GM21576 (cell line): ENCODE data around the gene ELFN1.

Experiments used
- ATAC-seq: cut with Tn5 transposase; IDR thresholded peaks from one replicate; pipeline ENCODE4 v1.9.1; 2021; ENCODE audit warnings: mild to moderate bottlenecking, moderate library complexity; ENCODE audit not compliant: unreplicated experiment

ELFN1 gene

DNA sequence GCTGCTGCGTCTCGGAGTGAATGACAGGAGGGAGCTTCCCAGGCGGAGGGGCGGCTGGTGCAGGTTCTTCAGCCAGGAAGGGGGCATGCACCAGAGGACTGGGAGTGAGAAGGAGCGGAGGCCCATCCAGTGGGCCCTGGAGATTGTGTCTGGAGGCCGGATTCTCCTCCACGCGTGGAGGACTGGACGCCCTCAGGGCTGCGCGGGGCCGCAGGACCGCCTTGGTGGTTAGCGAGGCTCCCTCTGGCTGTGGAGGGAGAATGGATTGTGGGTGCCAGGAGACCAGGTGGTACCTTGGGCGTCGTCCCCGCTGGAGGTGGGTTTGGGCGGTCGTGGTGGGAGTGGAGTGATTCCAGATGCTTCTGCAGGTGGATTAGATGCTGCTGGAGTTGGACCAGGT, 68.9 kb downstream of the ELFN1 start:
- ATAC-seq, result no peak

DNA sequence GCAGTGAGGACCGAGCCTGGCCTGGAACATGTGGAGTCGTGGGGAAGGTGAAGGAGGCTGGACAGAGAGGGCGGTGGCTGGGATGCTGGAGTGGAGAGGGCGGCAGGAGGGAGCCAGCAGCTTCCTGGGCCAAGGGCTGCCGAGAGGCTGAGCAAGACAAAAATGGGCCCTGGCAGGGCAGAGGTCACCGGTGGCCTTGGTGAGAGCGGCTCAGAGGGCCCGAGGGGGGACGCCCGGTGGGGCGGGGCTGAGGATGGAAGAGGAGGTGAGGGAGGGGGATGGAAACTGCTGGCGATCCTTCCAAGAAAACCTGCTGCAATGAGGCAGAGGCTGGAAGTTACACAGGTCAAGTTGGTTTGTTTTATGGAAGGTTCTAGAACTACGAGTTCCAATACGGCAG, 69.5 kb downstream of the ELFN1 start:
- no peak for ATAC-seq

DNA sequence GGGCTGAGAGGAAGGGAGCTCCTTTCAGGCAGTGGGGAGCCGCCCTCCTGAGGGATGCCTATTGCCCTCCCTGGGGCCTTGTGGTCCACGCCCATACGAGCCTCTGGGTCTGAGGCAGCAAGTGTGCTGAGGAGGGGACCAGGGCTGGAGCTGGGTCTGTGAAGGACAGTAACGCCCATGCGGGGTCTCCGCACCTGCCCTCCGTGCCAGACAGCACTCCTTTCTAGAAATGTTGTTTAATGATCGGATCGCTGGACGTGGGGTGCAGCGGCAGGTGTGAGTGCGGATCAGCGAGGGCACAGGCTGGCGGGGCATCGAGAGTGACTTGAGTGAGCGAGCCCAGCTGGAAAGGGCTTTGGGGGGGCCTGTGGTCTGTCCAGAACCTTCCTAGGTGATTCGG, 70.1 kb downstream of the ELFN1 start:
- ATAC-seq, result no peak

DNA sequence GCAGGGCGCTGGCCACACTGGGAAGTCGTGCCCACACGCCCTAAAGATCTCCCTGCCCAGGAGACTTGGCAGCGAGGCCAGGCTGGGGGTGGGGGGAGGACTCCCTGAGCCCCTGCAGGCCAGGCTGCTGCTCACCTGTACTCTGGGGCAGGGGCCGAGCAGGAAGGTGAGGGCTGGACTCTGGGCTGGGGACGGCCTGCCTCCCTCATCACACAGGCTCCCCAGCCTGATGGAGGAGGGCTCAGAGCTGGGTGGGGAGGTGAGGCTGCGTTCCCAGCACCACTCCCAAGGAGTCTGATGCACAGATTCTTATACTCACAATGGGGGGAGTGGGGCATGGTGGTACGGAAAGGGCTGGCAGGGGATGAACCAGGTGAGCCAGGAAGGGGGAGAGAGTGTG, 71.2 kb downstream of the ELFN1 start:
- ATAC-seq, result no peak

DNA sequence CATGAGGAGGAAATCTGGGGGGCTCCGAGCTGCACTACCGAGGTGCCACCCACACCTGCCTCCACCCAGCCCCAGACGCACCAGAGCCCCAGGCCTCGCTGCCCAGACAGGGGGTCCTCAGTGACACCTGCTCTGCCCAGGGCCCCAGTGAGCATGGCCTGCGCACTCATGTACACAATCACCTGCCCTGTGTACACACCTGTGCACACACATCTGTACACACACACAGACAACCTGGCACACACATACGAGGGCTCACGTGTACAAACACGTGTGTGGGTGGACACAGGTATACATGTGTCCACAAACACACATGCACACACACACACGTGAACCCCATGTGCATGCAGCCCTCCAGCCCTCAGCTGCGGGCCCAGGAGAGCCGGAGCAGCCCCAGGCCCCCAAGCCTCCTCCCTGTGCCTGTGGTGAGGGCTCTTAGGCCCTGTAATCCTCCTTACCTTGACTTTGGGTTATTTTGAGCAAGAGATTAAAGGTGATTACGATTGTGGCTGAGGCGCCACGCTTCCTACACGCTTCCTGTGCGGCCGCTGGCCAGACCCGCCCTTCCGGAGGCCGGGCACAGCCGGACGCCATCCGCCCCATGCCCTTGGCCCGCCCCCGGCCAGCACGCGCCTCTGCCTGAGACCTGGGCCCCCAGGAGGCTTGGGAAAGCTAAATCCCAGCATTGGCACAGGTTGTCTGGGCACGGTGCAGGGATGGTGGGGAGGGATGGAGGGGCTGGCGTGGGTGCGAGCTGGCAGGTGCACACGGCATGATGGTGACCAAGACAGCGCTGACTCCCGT, 71.9 kb downstream of the ELFN1 start:
- no peak for ATAC-seq

DNA sequence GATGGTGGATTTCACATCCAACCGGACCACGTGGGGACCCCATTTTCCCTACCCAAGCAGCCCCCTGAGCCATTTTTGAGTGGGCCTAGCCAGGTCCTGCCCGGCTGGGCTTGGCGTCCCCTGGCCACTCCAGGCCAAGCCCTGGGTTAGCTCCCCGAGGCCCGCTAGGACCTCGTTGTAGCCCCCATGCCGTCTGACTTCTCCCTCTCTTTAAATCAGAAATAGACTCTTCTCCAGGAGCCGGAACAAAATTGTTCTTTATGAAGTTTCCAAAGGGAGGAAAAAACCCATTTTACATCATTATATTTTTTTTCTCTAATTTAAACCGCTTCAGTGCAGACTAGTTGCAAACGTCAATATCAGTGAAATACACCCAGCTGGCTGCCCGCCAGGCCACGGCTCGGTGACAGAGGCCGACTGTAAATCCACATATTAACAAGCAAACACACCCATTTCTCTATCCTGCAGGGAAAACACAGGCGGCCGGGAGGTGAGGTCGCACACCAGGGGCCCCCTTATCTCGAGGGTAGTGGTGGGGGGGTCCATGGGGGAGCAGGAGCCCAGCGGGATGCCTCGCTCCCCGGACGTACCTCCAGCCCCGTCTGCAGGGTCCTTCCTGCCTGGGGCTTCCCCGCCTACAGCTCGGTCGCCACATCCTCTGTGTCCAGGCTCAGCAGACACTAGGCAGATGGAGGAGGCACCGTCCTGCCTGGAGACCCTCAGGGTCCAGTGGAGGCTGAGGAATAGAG, 72.7 kb downstream of the ELFN1 start:
- ATAC-seq, result no peak

DNA sequence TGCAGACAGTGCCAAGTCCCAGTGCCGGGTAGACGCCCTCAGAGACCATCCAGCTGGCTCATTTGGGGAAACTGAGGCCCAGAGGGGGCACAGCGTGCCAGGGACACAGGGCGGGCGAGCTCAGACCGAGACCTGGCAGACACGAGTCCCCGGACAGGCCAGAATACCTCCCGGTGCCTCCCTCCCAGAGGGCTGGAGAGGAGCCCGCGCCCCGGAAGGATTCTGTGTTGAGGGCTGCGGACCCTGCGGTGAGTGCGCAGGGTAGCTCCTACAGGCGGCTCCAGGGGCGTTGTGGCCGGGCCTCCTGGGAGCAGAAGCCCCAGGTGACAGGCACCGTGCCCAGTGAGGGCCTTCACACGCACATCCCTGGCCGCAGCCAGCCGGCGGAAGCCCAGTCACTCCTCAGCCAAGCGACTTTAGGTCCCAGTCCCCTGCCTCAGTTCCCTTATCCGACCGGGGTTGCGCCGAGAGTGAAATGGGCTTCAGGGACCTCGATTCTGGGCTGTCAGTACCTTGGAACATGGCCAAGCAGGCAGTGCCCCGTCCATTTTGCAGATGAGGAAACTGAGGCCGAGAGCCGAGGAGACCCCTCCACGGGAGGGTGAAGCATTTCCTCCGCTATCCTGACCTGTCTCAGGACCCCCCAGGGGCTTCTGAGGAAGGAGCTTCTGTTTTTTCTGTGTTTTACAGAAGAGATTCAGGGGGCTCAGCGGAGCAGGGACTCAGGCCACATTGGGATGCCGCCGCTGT, 73.6 kb downstream of the ELFN1 start:
- no peak for ATAC-seq

DNA sequence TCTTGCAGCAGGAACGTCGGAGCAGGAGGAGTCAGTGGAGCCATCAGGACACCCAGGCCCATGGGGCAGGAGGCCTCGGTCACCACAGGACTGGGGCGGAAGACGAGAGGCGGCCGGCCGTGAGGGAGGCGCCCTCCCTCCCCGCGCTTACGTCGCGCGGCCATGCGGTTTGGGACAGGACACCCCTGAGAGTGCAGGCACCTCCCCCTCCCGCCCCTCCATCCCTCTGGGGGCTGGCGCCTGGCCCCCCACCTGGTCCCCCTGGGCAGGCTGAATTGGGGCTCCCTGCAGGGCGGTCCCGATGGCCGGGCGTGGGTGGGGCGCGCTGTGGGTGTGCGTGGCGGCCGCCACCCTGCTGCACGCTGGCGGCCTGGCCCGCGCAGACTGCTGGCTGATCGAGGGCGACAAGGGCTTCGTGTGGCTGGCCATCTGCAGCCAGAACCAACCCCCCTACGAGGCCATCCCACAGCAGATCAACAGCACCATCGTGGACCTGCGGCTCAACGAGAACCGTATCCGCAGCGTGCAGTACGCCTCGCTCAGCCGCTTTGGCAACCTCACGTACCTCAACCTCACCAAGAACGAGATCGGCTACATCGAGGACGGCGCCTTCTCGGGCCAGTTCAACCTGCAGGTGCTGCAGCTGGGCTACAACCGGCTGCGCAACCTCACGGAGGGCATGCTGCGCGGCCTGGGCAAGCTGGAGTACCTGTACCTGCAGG, 74.4 kb downstream of the ELFN1 start:
- ATAC-seq, result no peak

DNA sequence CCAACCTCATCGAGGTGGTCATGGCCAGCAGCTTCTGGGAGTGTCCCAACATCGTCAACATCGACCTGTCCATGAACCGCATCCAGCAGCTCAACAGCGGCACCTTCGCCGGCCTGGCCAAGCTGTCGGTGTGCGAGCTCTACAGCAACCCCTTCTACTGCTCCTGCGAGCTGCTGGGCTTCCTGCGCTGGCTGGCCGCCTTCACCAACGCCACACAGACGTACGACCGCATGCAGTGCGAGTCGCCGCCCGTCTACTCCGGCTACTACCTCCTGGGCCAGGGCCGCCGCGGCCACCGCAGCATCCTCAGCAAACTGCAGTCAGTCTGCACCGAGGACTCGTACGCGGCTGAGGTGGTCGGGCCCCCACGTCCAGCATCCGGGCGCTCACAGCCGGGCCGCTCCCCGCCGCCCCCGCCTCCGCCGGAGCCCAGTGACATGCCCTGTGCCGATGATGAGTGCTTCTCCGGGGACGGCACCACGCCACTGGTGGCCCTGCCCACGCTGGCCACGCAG, 75.0 kb downstream of the ELFN1 start:
- no peak for ATAC-seq

DNA sequence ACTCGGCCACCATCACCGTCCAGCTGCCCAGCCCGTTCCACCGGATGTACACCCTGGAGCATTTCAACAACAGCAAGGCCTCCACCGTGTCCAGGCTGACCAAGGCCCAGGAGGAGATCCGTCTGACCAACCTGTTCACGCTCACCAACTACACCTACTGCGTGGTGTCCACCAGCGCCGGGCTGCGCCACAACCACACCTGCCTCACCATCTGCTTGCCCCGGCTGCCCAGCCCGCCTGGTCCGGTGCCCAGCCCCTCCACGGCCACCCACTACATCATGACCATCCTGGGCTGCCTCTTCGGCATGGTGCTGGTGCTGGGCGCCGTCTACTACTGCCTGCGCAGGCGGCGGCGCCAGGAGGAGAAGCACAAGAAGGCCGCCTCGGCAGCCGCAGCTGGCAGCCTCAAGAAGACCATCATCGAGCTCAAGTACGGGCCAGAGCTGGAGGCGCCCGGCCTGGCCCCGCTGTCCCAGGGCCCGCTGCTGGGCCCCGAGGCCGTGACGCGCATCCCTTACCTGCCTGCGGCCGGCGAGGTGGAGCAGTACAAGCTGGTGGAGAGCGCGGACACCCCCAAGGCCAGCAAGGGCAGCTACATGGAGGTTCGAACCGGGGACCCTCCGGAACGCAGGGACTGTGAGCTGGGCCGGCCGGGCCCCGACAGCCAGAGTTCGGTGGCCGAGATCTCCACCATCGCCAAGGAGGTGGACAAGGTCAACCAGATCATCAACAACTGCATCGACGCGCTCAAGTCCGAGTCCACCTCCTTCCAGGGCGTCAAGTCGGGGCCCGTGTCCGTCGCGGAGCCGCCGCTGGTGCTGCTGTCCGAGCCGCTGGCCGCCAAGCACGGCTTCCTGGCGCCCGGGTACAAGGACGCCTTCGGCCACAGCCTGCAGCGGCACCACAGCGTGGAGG, 75.8 kb downstream of the ELFN1 start:
- no peak for ATAC-seq

DNA sequence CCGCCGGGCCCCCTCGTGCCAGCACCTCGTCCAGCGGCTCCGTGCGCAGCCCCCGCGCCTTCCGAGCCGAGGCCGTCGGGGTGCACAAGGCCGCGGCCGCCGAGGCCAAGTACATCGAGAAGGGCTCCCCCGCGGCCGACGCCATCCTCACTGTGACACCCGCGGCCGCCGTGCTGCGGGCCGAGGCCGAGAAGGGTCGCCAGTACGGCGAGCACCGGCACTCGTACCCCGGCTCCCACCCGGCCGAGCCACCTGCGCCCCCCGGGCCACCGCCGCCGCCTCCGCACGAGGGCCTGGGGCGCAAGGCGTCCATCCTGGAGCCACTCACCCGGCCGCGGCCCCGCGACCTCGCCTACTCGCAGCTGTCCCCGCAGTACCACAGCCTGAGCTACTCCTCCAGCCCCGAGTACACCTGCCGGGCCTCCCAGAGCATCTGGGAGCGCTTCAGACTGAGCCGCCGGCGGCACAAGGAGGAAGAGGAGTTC, 76.5 kb downstream of the ELFN1 start:
- ATAC-seq, result no peak

DNA sequence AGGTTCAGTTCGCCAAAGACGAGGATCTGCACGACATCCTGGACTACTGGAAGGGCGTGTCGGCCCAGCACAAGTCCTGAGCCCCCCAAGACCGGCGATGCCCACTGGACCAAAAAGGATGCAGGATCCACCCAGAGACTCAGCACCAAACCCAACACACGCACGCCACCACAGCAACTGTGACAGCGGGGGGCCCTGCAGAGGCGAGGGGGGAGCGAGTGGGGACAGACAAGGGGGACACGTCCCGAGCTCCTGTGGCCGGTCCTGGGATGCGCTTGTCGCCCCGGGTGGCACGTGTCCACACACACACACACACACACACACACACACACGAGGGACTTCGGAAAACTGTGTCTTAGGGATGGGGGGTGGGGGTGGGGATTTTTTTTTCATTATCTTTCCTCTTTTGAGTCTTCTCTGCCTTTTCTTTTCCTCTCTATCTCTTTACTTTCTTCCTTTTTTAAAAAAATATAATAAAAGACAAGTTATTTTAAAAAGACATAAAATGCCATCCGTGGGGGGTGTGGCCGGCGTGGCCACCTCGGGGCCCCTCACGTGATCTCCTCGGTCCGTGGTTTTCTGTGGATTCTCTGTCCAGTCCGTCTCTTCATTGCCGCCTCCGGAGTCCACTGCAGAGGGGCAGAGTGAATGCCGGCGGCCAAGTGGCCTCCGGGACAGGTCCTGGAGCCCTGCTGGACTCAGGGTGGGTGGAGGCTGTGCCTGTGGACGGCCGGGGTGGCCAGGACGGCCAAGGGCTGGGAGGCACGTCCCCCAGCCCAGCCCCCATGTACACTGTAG, 77.1 kb downstream of the ELFN1 start:
- ATAC-seq, result no peak

DNA sequence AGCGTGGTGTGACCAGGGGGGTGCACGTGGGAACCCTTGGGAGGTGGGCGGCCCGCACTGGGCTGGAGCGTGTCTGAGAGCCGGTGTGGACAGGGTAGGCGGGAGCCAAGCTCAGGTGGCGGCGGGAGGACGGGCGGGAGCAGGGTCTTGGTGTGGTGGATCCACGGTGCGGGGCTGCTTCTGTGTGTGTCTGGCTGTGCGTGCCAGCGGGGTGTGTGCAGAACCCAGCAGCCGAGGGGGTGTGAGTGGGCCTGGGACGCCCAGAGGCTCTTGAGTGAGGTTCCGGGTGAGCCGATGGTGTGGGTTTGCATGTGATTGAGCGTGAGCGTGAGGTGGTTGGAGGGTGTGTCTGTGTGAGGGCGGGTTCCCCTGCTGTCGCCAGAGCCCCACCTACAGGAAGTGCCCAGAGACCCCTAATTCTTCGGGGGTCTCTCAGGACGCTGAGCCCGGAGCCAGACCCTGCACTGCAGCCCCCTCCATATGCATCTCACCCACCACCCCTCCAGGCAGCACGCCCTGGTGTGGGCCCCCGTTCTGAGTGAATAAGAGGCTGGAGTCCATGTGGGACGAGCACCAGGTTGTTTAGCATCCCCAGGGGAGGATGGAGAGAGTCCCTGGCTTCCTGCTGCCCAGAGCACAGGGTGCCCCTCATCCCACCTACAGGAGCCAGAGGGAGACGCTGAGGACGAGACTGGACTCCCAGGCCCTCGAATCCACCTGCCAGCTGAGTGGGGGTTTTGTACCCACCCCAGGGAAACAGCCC, 78.2 kb downstream of the ELFN1 start:
- ATAC-seq, result no peak

DNA sequence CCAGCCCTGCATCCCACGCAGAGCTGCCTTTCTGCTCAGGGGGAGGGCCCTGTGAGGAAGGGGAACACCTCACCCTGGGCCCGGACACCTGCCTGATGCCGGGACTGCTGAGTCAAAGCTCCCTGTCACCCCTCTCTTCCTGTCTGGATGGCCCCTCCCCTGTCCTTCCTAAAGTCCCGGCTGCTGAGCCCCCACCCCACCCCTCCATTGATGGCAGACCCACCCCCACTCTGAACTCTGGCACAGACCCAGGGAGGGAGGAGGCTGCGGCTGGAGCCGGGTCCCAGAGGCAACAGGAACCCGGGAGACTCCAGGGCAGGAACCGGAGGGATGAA, 78.7 kb downstream of the ELFN1 start:
- ATAC-seq, result no peak

DNA sequence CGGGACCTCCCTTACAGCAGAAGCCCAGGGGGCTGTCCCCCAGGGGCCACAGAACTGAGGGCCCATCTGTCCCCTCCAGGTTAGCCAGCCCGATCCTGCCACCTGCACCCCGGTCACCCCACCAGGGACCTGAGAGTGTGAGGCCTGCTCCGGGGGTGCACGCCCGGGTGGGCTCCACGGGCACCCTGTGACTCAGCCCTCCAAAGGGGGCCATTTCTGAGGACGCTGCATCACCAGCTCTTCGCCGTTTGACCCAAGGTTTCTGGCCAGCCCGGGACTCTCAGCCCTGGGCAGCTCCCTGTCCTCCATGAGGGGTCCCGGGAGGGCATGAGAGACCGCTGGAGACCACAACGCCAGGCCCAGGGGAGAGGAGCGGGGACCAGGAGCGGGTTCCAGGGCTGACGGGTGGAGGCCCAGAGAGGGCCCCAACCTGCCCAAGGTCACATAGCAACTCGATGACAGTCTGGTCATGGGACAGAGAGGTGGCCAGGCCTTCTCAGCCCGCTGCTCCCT, 79.3 kb downstream of the ELFN1 start:
- no peak for ATAC-seq

DNA sequence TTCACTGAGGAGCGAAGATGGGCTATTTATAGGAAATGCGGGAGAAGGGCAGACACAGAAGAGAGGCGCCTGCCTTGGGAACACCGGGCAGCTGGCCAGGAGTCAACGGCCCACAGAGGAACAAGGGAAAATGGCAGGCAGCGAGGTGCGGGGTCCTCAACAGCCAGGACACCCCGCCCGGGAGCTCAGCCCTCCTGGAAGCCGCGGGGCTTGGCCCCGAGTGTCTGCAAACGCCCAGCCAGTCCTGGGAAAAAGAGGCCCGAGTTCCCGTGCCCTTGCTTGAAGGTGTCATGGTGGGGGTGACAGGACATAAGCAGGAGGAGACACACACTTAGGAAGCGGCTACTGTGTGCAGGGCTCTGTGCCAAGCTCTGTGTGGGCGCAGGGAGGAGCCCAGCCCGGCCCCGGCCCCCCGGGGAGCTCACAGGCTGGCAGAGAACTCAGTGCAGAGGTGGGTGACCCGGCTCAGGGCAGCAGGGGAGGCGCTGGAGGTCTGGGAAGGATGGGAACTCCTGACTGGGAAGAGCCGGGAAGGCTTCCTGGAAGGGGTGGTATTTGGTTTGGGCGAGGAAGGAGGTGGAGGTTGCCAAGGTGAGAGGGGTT, 79.9 kb downstream of the ELFN1 start:
- ATAC-seq, result no peak

DNA sequence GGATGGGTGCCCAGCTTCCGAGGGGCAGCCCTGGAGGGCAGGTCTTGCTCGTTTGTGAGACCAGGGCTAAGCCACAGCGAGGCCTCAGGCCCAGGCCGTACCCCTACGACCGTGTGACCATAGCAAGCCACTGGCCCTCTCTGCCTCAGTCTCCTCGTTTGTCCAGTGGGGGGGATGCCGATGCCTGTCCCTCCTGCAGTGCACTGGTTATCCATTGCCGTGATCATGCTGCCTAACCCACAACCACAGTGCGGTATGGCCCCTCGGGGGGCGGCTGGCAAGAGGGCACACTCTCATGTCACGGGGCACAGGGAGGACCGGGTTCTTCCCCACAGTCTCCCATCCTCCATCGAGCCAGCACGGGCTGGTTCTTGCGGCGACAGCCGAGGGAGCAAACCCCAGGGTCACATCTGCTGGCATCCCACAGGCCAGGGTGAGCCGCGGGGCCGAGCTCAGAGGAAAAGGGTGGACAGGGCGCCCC, 80.5 kb downstream of the ELFN1 start:
- no peak for ATAC-seq
